ENCODE measurements around the gene UBXN4.

Gene UBXN4

GRCh38 chr2:135783439-135783838 is 41.8 kb downstream of the UBXN4 start:
- no peak for TF ChIP-seq EZH2 (optimal IDR thresholded peaks at IDR 0.05; ENCODE audit: low read depth, low read length)
- TF ChIP-seq CTCF (IDR thresholded peaks at IDR 0.05; ENCODE audit: low read length): no peak
- H3K36me3 ChIP-seq (replicated peaks; ENCODE audit: insufficient read depth, low read length): peaks cover 43% of the 10 kb centered on the region

GRCh38 chr2:135785032-135785431 is 43.4 kb downstream of the UBXN4 start:
- Histone ChIP-seq H3K9me2 (replicated peaks; ENCODE audit: insufficient read depth, low read length) (no peaks in the 10 kb centered on the region), H3K27me3 (replicated peaks; ENCODE audit: insufficient read depth, low read length) (no peaks in the 10 kb centered on the region), H2AFZ (ENCODE audit: low read length) (no peak overlapping the region), H3K9me3 (replicated peaks; ENCODE audit: insufficient read depth, low read length) (no peaks in the 10 kb centered on the region), H3K4me3 (ENCODE audit: low read length) (no peak overlapping the region), H3K4me1 (ENCODE audit: low read length) (no peaks in the 10 kb centered on the region), H3K9ac (ENCODE audit: low read length) (no peak overlapping the region), H3K4me2 (ENCODE audit: low read depth, low read length) (no peak overlapping the region), H3K79me2 (ENCODE audit: low read length) (no peaks in the 10 kb centered on the region), H3K36me3 (replicated peaks; ENCODE audit: insufficient read depth, low read length) (peaks cover 36% of the 10 kb centered on the region; the same call in 1 of the 2 replicates), H4K20me1 (ENCODE audit: insufficient read depth, low read length) (no peaks in the 10 kb centered on the region), H3F3A (ENCODE audit: insufficient read depth, low read length) (no peaks in the 10 kb centered on the region), H3K27ac (ENCODE audit: low read length) (no peak overlapping the region)
- no peak for DNase-seq
- no peak for TF ChIP-seq EZH2 (optimal IDR thresholded peaks at IDR 0.05; ENCODE audit: low read depth, low read length)
- TF ChIP-seq CTCF (IDR thresholded peaks at IDR 0.05; ENCODE audit: low read length): peak; percentile 17; the same call in 1 of the 2 replicates

More at GRCh38 chr2:135783439-135783838, 41.8 kb downstream of the UBXN4 start:
- Histone ChIP-seq H3K4me3 (ENCODE audit: low read length) (no peak overlapping the region), H3F3A (ENCODE audit: insufficient read depth, low read length) (peaks cover 3% of the 10 kb centered on the region; the same call in 1 of the 2 replicates), H3K27me3 (replicated peaks; ENCODE audit: insufficient read depth, low read length) (no peaks in the 10 kb centered on the region), H3K9me2 (replicated peaks; ENCODE audit: insufficient read depth, low read length) (no peaks in the 10 kb centered on the region), H3K4me2 (ENCODE audit: low read depth, low read length) (no peak overlapping the region), H3K27ac (ENCODE audit: low read length) (no peak overlapping the region), H4K20me1 (ENCODE audit: insufficient read depth, low read length) (no peaks in the 10 kb centered on the region), H3K79me2 (ENCODE audit: low read length) (no peaks in the 10 kb centered on the region), H2AFZ (ENCODE audit: low read length) (no peak overlapping the region), H3K9me3 (replicated peaks; ENCODE audit: insufficient read depth, low read length) (no peaks in the 10 kb centered on the region), H3K9ac (ENCODE audit: low read length) (no peak overlapping the region), H3K4me1 (ENCODE audit: low read length) (no peaks in the 10 kb centered on the region)
- no peak for DNase-seq

DNA sequence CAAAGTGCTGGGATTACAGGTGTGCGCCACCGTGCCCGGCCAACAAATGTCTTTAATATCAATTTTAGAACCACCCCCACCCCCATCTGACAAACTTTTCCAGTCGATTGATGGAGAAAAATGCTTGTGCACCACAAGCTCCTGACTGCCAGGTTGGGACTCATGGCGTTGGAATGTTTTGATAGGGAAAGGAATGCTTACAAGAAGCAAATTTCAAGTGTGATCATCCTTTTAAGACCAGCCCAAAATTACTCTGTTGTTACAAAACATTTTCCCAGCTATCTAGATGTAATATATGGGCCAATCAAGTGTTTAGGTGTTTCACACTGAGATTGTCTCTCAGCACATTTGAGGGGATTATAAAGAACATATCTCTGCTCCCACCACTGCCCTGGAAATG is 45.2 kb downstream of the UBXN4 start:
- no peaks in the 10 kb centered on the region for H3K79me2 ChIP-seq (ENCODE audit: low read length)
- no peak for DNase-seq
- H2AFZ ChIP-seq (ENCODE audit: low read length): no peak overlapping the region
- H3K27me3 ChIP-seq (replicated peaks; ENCODE audit: insufficient read depth, low read length): no peaks in the 10 kb centered on the region
- no peaks in the 10 kb centered on the region for H4K20me1 ChIP-seq (ENCODE audit: insufficient read depth, low read length)
- no peak for TF ChIP-seq EZH2 (optimal IDR thresholded peaks at IDR 0.05; ENCODE audit: low read depth, low read length)
- no peak for TF ChIP-seq CTCF (IDR thresholded peaks at IDR 0.05; ENCODE audit: low read length)
- no peak for TF ChIP-seq EZH2phosphoT487 (IDR thresholded peaks at IDR 0.05; ENCODE audit: low read length)
- H3K4me2 ChIP-seq (ENCODE audit: low read depth, low read length): no peak overlapping the region
- H3K27ac ChIP-seq (ENCODE audit: low read length): no peak overlapping the region
- no peaks in the 10 kb centered on the region; the same call in 1 of the 2 replicates for H3F3A ChIP-seq (ENCODE audit: insufficient read depth, low read length)
- peaks cover 24% of the 10 kb centered on the region; the same call in 1 of the 2 replicates for H3K36me3 ChIP-seq (replicated peaks; ENCODE audit: insufficient read depth, low read length)
- H3K9ac ChIP-seq (ENCODE audit: low read length): no peak overlapping the region
- H3K4me1 ChIP-seq (ENCODE audit: low read length): no peaks in the 10 kb centered on the region
- no peak overlapping the region for H3K4me3 ChIP-seq (ENCODE audit: low read length)
- H3K9me2 ChIP-seq (replicated peaks; ENCODE audit: insufficient read depth, low read length): no peaks in the 10 kb centered on the region
- H3K9me3 ChIP-seq (replicated peaks; ENCODE audit: insufficient read depth, low read length): no peaks in the 10 kb centered on the region

Measured in MM.1S (cell line).